GM12891 (cell line): ENCODE data around the gene SHC3.

Experiments
- DNase-seq: peaks from one replicate; pipeline ENCODE4 v3.0.0; 2011; ENCODE audit warnings: low spot score; ENCODE audit not compliant: insufficient read length
- FAIRE-seq: peaks from 2 replicates; lab custom pipeline; 2011; peaks lifted over from hg19 to GRCh38; lab: Jason Lieb, UNC
- PAX5 ChIP-seq: IDR thresholded peaks from 2 replicates; pipeline ENCODE4 v1.6.1; 2011; ENCODE audit warnings: low read length, moderate library complexity, mild to moderate bottlenecking; ENCODE audit not compliant: insufficient read depth, severe bottlenecking
- POLR2A ChIP-seq: IDR thresholded peaks from 2 replicates; pipeline ENCODE4 v1.6.1; 2011; ENCODE audit warnings: low read depth, low read length, control low read depth
- POLR2AphosphoS5 ChIP-seq: IDR thresholded peaks from 2 replicates; pipeline ENCODE4 v1.6.1; 2011; ENCODE audit warnings: low read depth, low read length, control low read depth
- POU2F2 ChIP-seq: IDR thresholded peaks from 2 replicates; pipeline ENCODE4 v1.6.1; 2011; ENCODE audit warnings: low read depth, mild to moderate bottlenecking, control low read depth, low read length, moderate library complexity
- SPI1 ChIP-seq: IDR thresholded peaks from 2 replicates; pipeline ENCODE4 v1.6.1; 2011; ENCODE audit warnings: low read depth, low read length, control low read depth
- TAF1 ChIP-seq: IDR thresholded peaks from 2 replicates; pipeline ENCODE4 v1.6.1; 2011; ENCODE audit warnings: low read depth, low read length, control low read depth

Gene SHC3

DNA sequence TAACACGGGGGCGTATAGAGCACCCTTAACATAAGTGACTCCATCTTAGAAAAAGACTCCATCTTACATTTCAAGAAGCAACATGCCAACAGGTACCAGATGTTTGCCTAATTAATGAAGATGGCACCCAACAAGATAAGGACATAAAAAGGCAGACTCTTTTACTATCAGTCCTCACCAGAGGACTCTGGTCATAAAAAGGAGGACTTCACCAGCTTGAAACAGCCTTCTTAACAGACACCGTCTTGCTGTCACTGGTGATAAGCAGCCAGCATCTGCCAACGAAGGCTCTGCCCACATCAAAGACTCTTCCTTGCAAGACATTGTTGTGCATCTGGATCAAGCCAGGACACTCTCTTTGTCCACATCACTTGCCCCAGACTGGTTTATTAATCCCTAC, 107.0 kb downstream of the SHC3 start:
- DNase-seq, result no peak
- TF ChIP-seq POLR2A, result no peak
- no peak for TF ChIP-seq PAX5
- no peak for TF ChIP-seq POLR2AphosphoS5
- TF ChIP-seq POU2F2, result no peak
- no peak for TF ChIP-seq TAF1
- TF ChIP-seq SPI1, result no peak
- FAIRE-seq, result no peak

DNA sequence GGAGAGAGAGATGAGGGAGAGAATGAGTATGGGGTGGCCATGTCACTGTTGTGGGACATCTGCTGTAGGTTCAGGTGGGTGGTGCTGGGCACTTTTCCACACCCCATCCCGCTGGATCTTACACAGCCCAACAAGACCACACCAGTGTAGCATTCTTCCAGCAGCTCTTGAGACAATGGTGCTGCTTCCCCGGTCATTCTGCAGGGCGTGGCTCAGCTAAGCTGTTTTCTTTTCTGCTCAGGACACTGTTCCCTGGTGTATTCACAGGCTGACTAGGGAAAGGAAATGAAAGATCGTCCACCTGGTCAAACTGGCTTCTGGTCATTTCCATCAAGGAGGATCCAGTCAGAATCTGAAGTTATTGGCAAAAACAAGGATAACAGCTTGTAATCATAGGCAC, 111.8 kb downstream of the SHC3 start:
- TF ChIP-seq POLR2AphosphoS5 (no peak), POU2F2 (no peak), SPI1 (no peak), PAX5 (no peak), POLR2A (no peak), TAF1 (no peak)
- DNase-seq (no peak), FAIRE-seq (no peak)

DNA sequence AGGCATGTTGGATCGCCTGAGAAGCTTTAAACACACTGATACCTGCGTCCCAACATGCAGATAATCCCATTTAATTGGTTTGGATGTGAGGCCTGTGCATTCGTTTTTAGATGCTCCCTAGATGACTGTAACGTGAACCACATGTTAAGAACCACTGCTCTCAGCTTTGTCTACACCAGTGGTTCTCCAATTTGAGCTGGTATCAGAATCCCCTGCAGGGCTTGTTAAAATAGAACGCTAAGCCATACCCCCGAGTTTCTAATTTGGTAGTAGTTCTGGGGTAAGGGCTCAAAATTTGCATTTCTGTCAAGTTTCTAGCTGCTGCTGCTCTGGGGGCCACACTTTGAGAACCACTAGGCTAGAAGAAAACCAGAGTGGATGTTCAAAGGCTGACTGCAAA, 112.7 kb downstream of the SHC3 start:
- DNase-seq, result no peak
- TF ChIP-seq TAF1 (no peak), SPI1 (no peak), PAX5 (no peak), POLR2A (no peak)
- FAIRE-seq, result no peak

DNA sequence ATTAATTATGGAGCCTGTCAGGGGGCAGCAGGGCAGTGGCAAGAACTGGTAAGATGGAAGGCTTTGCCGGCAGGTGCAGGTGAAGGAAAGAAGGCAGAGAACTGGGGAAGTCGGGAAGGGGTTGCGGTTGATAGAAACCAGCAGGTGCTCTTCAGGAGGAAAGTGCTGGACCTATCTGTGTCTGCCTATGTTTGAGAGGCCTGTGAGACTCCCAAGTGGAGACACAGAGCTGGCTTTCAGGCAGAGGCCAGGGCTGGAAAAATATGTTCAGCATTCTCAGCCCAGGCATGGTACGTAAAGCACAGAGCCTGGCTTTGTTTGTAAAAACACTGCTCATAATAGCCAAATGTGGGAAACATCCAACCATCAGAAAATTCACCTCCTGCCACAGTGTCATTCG, 117.8 kb downstream of the SHC3 start:
- TF ChIP-seq POLR2AphosphoS5, result no peak
- no peak for TF ChIP-seq POLR2A
- TF ChIP-seq SPI1, result no peak
- no peak for TF ChIP-seq POU2F2
- TF ChIP-seq TAF1, result no peak
- no peak for TF ChIP-seq PAX5
- no peak for FAIRE-seq
- no peak for DNase-seq

DNA sequence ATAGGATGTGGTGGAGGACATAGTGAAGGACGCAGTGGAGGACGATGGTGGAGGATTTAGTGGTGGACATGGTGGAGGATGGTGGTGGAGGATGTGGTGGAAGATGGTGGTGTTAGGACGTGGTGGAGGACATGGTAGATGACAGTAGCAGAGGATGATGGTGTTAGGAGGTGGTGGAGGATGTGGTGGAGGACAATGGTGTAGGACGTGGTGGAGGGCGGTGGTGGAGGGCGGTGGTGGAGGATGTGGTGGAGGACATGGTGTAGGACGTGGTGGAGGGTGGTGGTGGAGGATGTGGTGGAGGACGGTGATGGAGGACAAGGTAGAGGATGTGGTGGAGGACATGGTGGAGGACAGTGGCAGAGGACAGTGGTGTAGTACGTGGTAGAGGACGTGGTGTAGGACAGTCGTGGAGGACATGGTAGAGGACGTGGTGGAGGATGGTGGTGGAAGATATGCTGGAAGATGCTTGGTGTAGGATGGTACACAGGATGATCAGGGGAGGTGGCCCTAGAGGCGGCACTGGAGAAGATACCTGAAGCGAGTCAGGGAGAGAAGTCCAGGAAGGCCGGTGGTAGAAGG, 118.6 kb downstream of the SHC3 start:
- no peak for DNase-seq
- FAIRE-seq, result no peak
- TF ChIP-seq SPI1 (no peak), POLR2AphosphoS5 (no peak), PAX5 (no peak), POLR2A (no peak), POU2F2 (no peak)

DNA sequence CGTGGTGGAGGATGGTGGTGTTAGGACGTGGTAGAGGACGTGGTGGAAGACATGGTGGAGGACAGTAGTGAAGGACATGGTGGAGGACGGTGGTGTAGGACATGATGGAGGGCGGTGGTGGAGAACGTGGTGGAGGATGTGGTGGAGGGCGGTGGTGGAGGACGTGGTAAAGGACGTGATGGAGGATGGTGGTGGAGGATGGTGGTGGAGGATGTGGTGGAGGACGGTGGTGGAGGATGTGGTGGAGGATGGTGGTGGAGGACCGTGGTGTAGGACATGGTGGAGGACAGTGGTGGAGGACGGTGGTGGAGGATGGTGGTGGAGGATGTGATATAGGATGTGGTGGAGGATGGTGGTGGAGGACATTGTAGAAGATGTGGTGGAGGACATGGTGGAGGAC, 119.7 kb downstream of the SHC3 start:
- DNase-seq (no peak), FAIRE-seq (no peak)

DNA sequence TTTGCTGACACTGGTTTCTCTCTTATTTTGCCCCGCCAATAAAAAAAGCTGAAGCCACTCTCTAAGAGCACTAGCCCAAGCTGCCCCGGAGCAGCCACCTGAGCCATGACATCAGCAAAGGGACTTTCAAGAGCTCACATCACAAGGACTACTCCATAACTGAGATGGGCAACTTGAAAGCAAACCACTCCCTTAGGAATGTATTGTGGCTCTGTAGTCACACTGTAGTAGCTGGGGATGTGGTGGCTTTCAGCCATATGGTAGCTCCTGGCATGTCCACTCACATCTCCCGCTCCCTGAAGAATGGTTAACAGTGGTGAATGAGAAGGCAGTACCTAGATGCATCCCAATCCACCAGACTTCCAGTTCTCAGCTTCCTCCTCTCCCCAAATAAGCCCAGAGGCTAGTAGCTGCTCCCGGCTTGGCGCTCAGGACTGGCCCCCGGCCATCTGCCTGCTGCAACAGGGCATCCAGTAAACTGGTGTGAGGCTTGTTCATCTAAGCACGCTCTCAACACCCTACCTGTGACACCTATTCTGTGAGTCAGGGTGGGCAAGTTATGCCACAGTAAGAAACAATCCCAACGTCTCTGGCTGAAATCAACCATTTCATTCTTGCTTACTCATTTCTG, 123.6 kb downstream of the SHC3 start:
- TF ChIP-seq PAX5 (no peak), POLR2AphosphoS5 (no peak), TAF1 (no peak), POU2F2 (no peak), SPI1 (no peak), POLR2A (no peak)
- FAIRE-seq (no peak), DNase-seq (no peak)

More for the DNA sequence above, 119.7 kb downstream of the SHC3 start:
- TF ChIP-seq POLR2AphosphoS5, result no peak
- no peak for TF ChIP-seq SPI1
- TF ChIP-seq TAF1, result no peak
- TF ChIP-seq POLR2A, result no peak
- no peak for TF ChIP-seq POU2F2

DNA sequence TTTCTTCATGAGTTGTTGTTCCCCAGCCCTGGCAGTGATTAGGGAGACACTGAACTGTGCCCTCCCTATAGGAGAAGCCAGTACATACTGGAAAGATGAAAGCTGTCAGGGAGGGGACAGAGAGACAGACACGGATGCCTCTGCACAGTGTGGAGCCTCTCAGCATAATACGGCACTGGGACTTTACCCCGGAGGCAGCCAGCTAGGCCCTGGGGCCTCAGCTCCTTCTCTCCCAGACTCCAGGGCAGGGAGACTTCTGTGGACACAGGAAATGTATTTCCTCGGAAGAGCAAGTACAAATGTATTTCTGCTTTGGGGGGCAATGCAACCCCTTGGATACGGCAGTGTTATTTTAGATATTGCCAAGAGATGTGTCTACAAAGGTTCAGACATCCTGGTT, 125.3 kb downstream of the SHC3 start:
- no peak for FAIRE-seq
- TF ChIP-seq PAX5, result no peak
- TF ChIP-seq POU2F2, result no peak
- TF ChIP-seq POLR2AphosphoS5, result no peak
- TF ChIP-seq TAF1, result no peak
- no peak for TF ChIP-seq POLR2A
- TF ChIP-seq SPI1, result no peak
- no peak for DNase-seq

DNA sequence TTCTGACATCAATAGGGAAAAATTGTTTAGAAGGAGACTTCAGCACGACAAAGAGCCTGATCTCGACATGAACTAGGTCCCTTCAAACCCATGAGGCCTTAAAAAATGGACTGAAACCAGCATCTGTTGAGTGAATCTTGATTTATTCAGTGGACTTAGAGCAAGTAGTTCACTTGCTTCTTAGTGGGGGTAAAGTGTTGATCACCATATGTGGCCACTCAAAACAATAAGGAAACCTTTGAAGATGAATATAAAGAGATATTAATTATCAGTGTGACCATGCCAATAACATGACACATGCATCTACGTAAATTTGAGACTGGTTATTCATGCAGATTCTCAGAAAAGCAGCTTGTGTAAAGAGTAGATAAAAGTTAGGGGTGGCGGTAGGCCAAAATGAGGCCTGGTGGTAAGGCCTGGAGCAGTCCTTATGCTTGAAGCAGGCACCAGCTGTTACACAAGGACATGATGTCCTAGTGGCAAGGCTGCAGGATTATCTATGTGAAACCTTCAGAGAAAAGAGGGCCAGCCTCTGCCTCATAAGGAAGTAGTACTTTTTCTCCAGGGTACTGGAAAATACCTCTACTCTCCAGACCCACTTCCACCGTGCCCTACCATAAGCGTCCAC, 126.0 kb downstream of the SHC3 start:
- FAIRE-seq, result no peak

More for the DNA sequence above, 126.0 kb downstream of the SHC3 start:
- TF ChIP-seq POLR2A (no peak), TAF1 (no peak), PAX5 (no peak), POLR2AphosphoS5 (no peak)
- no peak for DNase-seq
